ENCODE measurements around the gene BLOC1S1. TPM values are rescaled to one million over a fixed set of nuclear protein-coding genes. Genes with fewer than 3 reads are reported as not detected.

BLOC1S1 gene
- total and polyA plus RNA-seq, 9 of the 15 experiments (the other 6 are each of a cell fraction or from before 2014, with no cell fraction given), result 75.2 to 161 (median 98.8) TPM

GRCh38 chr12:55694188-55694515 is 21.7 kb upstream of the BLOC1S1 start (continued):
- TF ChIP-seq THAP12 (CRISPR knock-in tag; IDR thresholded peaks at IDR 0.05) (no peak), KLF13 (tag; IDR thresholded peaks at IDR 0.05; ENCODE audit: borderline replicate concordance, low read depth) (no peak), KAT7 (CRISPR knock-in tag; IDR thresholded peaks at IDR 0.05; ENCODE audit: borderline replicate concordance) (no peak), FOXP4 (CRISPR knock-in tag; IDR thresholded peaks at IDR 0.05; ENCODE audit: borderline replicate concordance) (no peak), SMARCE1 (IDR thresholded peaks at IDR 0.05) (no peak), ZNF253 (CRISPR knock-in tag; conservative IDR thresholded peaks at IDR 0.05) (no peak)

- Histone ChIP-seq H3K9me1 (ENCODE audit: control insufficient read depth, insufficient read depth, low read length) (no peaks in the 10 kb centered on the region), H3K9ac (ENCODE audit: insufficient read depth in 1 of 2, low read depth in 2 of 2, low read length in 2 of 2) (no peak overlapping the region), H3K4me1 (replicated peaks in 1 of 2; ENCODE audit: control insufficient read depth in 2 of 2, insufficient read depth in 2 of 2, low read length in 2 of 2) (peaks cover 0 to 11% of the 10 kb centered on the region in 2 experiments; a peak in 1 of 5 replicates), H3K27me3 (ENCODE audit: control insufficient read depth in 2 of 2, insufficient read depth in 2 of 2, low read length in 2 of 2) (peaks cover 20 to 53% of the 10 kb centered on the region in 2 experiments; a peak in 4 of 5 replicates), H3K27ac (ENCODE audit: extremely low read depth, low read depth, low read length) (no peak overlapping the region), H4K20me1 (replicated peaks; ENCODE audit: control insufficient read depth, insufficient read depth, low read length) (no peaks in the 10 kb centered on the region; the same call in 1 of the 2 replicates), H3K9me3 (replicated peaks; ENCODE audit: control insufficient read depth, insufficient read depth, low read depth, low read length) (no peaks in the 10 kb centered on the region), H3K36me3 (ENCODE audit: control insufficient read depth, insufficient read depth, low read length) (no peaks in the 10 kb centered on the region), H3K4me2 (ENCODE audit: insufficient read depth, low read length) (no peak overlapping the region), H2AFZ (ENCODE audit: low read depth, low read length) (no peak overlapping the region), H3K79me2 (ENCODE audit: control insufficient read depth, insufficient read depth, low read length) (no peaks in the 10 kb centered on the region), H3K4me3 (no peak overlapping the region)
- no TSS peak for BruUV-seq (replicated peaks)
- FAIRE-seq (no peak), DNase-seq (ENCODE audit: extremely low read depth in 1 of 4, low spot score in 3 of 4) (no peak), ATAC-seq (no peak)
- in situ Hi-C loops (cut with MboI), result no loop called here
- intact Hi-C loops (cut with micrococcal nuclease), result no loop called here
- CTCF ChIA-PET (ENCODE audit: low intra/inter-chr PET ratio), result no interaction called here
- POLR2A ChIA-PET, result interaction anchor here (0.5 to 1.0 kb wide), 3 partner anchors 13 to 49 kb away, joined by 3 to 4 read pairs (median 3); a partner anchor contains a TSS
- WGBS (ENCODE audit: insufficient coverage, low coverage, missing lambda C conversion rate), result 9% methylated on average over 4 of the region's 4 CpGs
- TF ChIP-seq SMARCA5 (IDR thresholded peaks at IDR 0.05), result no peak
- TF ChIP-seq EHMT2 (IDR thresholded peaks at IDR 0.05), result no peak
- no peak for TF ChIP-seq RBM39 (optimal IDR thresholded peaks at IDR 0.05; ENCODE audit: low read depth, low read length)
- TF ChIP-seq RB1 (IDR thresholded peaks at IDR 0.05; ENCODE audit: low read depth), result no peak
- TF ChIP-seq MTA2 (IDR thresholded peaks at IDR 0.05; ENCODE audit: low read depth), result no peak
- no peak for TF ChIP-seq SMARCC2 (IDR thresholded peaks at IDR 0.05; ENCODE audit: low read depth)
- TF ChIP-seq SAFB (IDR thresholded peaks at IDR 0.05; ENCODE audit: borderline replicate concordance, low read depth, low read length), result no peak
- TF ChIP-seq ZNF449 (CRISPR knock-in tag; IDR thresholded peaks at IDR 0.05), result no peak
- no peak for TF ChIP-seq NCOA2 (IDR thresholded peaks at IDR 0.05; ENCODE audit: partially characterized antibody in 2 of 2)
- no peak for TF ChIP-seq TGIF2 (CRISPR knock-in tag; IDR thresholded peaks at IDR 0.05)
- no peak for TF ChIP-seq ATF1 (CRISPR knock-in tag; IDR thresholded peaks at IDR 0.05)
- no peak for TF ChIP-seq ATF1 (tag; IDR thresholded peaks at IDR 0.05)
- no peak for TF ChIP-seq ESRRB (CRISPR knock-in tag; IDR thresholded peaks at IDR 0.05; ENCODE audit: borderline replicate concordance)
Measured at GRCh38 chr12:55694651-55695050, 21.2 kb upstream of the BLOC1S1 start.
